Lung (tissue), 12 donors: ENCODE results near the gene TNNT2. TPM values are rescaled to one million over a fixed set of nuclear protein-coding genes. Genes with fewer than 3 reads are reported as not detected.
A peak's percentile ranks its signal among the peaks of the same experiment; 100 is the strongest.

ENCODE experiments used
- ATAC-seq: fragments of 200-7000 bp; cut with Tn5 transposase; one replicate; pipeline ENCODE4 v1.9.1; 2020; ENCODE audit warnings: moderate number of reproducible peaks; ENCODE audit not compliant: insufficient read depth, low FRiP score
- DNase-seq, 3 donors: peaks; one replicate each; pipeline ENCODE4 v3.0.0-alpha.2; 2013 to 2017
- H3K27ac ChIP-seq, 2 donors: one replicate each; pipeline ENCODE4 v1.5.1; 2013; ENCODE audit warnings: mild to moderate bottlenecking in 2 of 2, moderate library complexity in 2 of 2, control low read depth in 1 of 2, inconsistent platforms in 1 of 2, low read depth in 1 of 2, low read length in 1 of 2
- H3K27me3 ChIP-seq, 3 donors: one replicate each; pipeline ENCODE4 v1.5.1; 2013; ENCODE audit warnings: low read length in 2 of 3; ENCODE audit not compliant: control insufficient read depth in 3 of 3, insufficient read depth in 3 of 3
- H3K36me3 ChIP-seq, 4 donors: one replicate each; pipeline ENCODE4 v1.5.1; 2013; ENCODE audit warnings: low read length in 4 of 4, mild to moderate bottlenecking in 1 of 4, moderate library complexity in 1 of 4; ENCODE audit not compliant: control insufficient read depth in 4 of 4, insufficient read depth in 4 of 4
- H3K4me1 ChIP-seq, 5 donors: one replicate each; pipeline ENCODE4 v1.5.1; 2013; ENCODE audit warnings: low read length in 5 of 5, mild to moderate bottlenecking in 2 of 5, moderate library complexity in 1 of 5; ENCODE audit not compliant: control insufficient read depth in 5 of 5, insufficient read depth in 5 of 5
- H3K4me3 ChIP-seq: one replicate; pipeline ENCODE4 v1.5.1; 2013; ENCODE audit warnings: mild to moderate bottlenecking, control low read depth, moderate library complexity
- H3K9ac ChIP-seq, 2 donors: one replicate each; pipeline ENCODE4 v1.5.1; 2013; ENCODE audit warnings: low read length in 2 of 2, control low read depth in 1 of 2; ENCODE audit not compliant: insufficient read depth in 1 of 2
- H3K9me3 ChIP-seq, 4 donors: one replicate each; pipeline ENCODE4 v1.5.1; 2013; ENCODE audit warnings: low read length in 3 of 4, mild to moderate bottlenecking in 1 of 4, moderate library complexity in 1 of 4; ENCODE audit not compliant: control insufficient read depth in 4 of 4, insufficient read depth in 3 of 4
- CTCF ChIP-seq: IDR thresholded peaks from 2 replicates; pipeline ENCODE4 v1.5.1; 2012; ENCODE audit warnings: mild to moderate bottlenecking; ENCODE audit errors: control extremely low read depth, extremely low read depth
- WGBS, 2 donors: extraction: QIAGEN DNeasy Blood & Tissue Kit; methylation state at CpG; one replicate each; pipeline ENCODE4 v1.1.7; 2013; 5-methylcytosine and 5-hydroxymethylcytosine counted together
- polyA plus RNA-seq, 2 donors: library from polyadenylated mRNA; stranded (reverse); fragments of 200-250 nt; gene quantifications; one replicate each; pipeline ENCODE4 v1.2.1, GENCODE V29; 2013
- total RNA-seq, 2 donors: library from RNA; depleted of rRNA in 1 of 2; stranded (reverse); fragments of >200 nt in 1 of 2; gene quantifications; one replicate each; pipeline ENCODE4 v1.2.1, GENCODE V29; 2014 to 2021
- donor health status: control.
- donor health status: control.
- donor health status: Bipolar disorder and iron deficiency.
- donor health status: healthy.
- donor health status: DM: yes; HTN: yes; CAD: no.

Gene TNNT2
- total and polyA plus RNA-seq, 4 donors, result 2.0 to 10.4 (median 5.4) TPM

- WGBS, 2 donors, result 81% methylated on average over 10 of the region's 10 CpGs
- no peak for ATAC-seq
- Histone ChIP-seq H3K4me3 (no peak overlapping the region), H3K36me3 (peaks cover 0 to under 1% (median 0%) of the 10 kb centered on the region in 4 donors), H3K27me3 (no peaks in the 10 kb centered on the region), H3K9me3 (no peaks in the 10 kb centered on the region), H3K27ac (peak overlapping the region in 1 of 2 donors; percentile 47), H3K4me1 (peaks cover 0 to 8% (median 0%) of the 10 kb centered on the region in 5 donors), H3K9ac (no peak overlapping the region)
- TF ChIP-seq CTCF, result no peak
- no peak for DNase-seq
Observed at GRCh38 chr1:201357636-201358348, 19.7 kb downstream of the TNNT2 start.

GRCh38 chr1:201357211-201357610, 20.3 kb downstream of the TNNT2 start:
- TF ChIP-seq CTCF, result no peak
- no peaks in the 10 kb centered on the region for H3K27me3 ChIP-seq

GRCh38 chr1:201356701-201357100, 20.8 kb downstream of the TNNT2 start:
- H3K9me3 ChIP-seq, result no peaks in the 10 kb centered on the region
- no peak for TF ChIP-seq CTCF

More at GRCh38 chr1:201357211-201357610, 20.3 kb downstream of the TNNT2 start:
- Histone ChIP-seq H3K4me1 (peaks cover 0 to 8% (median 0%) of the 10 kb centered on the region in 5 donors), H3K36me3 (no peaks in the 10 kb centered on the region), H3K27ac (peak overlapping the region in 1 of 2 donors; percentile 30), H3K9ac (no peak overlapping the region), H3K9me3 (no peaks in the 10 kb centered on the region), H3K4me3 (no peak overlapping the region)
- 95% methylated on average over 8 of the region's 8 CpGs for WGBS, 2 donors
- ATAC-seq (no peak), DNase-seq (no peak)

More at GRCh38 chr1:201356701-201357100, 20.8 kb downstream of the TNNT2 start:
- H3K4me1 ChIP-seq, result peaks cover 0 to 8% (median 0%) of the 10 kb centered on the region in 5 donors
- DNase-seq (no peak), ATAC-seq (no peak)
- H3K36me3 ChIP-seq, result no peaks in the 10 kb centered on the region
- H3K27me3 ChIP-seq, result peaks cover 0 to 2% (median 0%) of the 10 kb centered on the region in 3 donors
- H3K9ac ChIP-seq, result no peak overlapping the region
- H3K4me3 ChIP-seq, result no peak overlapping the region
- 88 to 96% methylated on average over 11 of the region's 11 CpGs for WGBS, 2 donors
- no peak overlapping the region for H3K27ac ChIP-seq
